GM21825 (cell line): ENCODE data around the gene CHRM4.

Source experiments
- ATAC-seq: cut with Tn5 transposase; IDR thresholded peaks from one replicate; pipeline ENCODE4 v1.9.1; 2021; ENCODE audit warnings: mild to moderate bottlenecking, moderate library complexity; ENCODE audit not compliant: unreplicated experiment

CHRM4 gene

GRCh38 chr11:46350695-46351094 is 40.9 kb downstream of the CHRM4 start:
- no peak for ATAC-seq

DNA sequence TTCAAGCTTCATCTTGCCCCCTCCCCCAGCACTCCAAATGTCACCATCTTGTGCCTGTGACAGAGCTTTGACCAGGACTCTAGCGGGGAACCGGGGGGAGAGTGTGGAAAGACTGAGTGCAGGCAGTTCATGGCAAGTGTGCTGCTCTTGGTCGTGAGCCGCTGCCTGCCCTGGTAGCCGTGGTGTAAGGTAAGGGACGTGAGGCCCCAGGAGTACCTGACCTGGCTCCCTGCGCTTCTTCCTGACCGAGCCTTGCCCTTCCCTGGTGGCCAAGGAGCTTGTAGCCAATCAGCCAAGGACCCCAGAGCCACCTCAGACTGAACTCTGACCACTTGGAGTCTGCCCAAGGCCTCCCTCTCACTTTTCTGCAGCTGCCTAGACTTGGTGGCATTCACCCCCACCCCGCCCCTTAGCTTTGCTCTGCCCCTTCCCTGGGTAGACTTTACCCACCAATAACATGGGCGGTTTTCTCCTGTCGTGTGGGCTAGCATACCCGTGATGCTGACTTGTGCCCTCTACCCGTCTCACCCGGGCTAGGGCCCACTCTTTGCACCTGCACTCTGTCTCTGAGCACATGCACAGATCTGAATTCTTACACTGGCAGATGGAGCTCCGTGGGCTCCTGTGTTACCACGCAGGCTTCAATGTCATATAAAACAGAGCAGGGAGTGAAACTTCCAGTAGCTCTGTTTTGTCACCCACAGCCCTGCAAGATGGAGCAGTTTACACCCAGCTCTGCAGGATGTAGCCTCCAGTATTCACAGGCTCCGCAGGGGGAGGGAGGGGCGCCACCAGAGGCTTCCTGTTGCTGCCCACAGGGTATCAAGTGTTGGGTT is 42.8 kb downstream of the CHRM4 start:
- no peak for ATAC-seq

GRCh38 chr11:46347637-46348311 is 43.8 kb downstream of the CHRM4 start:
- ATAC-seq, result no peak

GRCh38 chr11:46346886-46347636 is 44.5 kb downstream of the CHRM4 start, which contains the start of gene DGKZ:
DGKZ (plus strand) TSS chr11:46347463; CDS start chr11:46347660, 197 bp downstream.
- ATAC-seq, result peak; percentile 66

DNA sequence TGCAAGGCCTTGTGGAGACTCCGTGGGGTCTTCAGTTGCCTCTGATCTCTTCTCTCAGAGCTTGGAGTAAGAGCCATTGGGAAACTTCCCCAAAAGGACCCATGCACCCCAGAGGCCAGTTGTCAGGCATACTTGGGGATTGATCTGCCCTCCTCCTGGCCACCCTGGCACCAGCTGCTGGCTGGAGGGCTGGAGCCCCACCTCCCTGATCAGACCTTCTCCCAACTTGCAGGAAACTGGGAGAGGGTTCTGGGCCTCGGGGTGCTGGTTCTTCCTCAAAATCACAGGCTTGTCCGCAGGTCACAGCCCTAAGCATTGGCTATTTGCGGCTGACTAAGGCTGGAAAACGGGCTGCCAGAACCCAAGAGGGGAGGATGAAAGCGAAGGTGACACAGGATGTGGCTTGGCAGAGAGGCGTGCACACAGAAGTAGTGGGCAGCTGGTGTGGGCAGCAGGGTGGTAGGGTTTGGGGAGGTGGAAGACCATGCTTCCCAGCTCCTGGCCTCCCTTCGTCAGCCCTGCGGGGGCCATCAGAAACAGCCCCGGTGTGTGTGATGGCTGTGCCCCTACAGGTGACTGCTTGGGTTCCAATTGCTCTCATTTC is 45.6 kb downstream of the CHRM4 start:
- ATAC-seq, result no peak

- ATAC-seq, result no peak
These were observed 46.4 kb downstream of the CHRM4 start for GRCh38 chr11:46345131-46345597.

DNA sequence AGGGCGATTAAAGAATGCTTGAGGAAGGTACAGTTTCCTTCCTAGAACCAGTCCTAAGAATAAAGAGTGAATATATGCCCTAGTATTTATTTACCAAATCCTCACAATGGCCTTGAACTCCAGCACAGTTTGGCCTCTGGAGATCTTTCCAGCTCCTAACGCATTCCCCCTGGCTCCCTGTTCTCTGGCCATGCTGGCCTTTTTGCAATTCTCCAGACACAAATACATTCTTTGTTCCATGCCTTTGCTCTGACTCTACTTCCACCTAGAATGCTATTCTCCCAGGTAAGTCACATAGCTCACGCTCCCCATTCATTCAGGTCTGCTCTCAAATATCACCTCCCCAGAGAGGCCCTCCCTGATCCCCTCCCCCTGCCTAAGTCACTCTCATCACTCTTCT is 48.1 kb downstream of the CHRM4 start:
- ATAC-seq, result no peak

DNA sequence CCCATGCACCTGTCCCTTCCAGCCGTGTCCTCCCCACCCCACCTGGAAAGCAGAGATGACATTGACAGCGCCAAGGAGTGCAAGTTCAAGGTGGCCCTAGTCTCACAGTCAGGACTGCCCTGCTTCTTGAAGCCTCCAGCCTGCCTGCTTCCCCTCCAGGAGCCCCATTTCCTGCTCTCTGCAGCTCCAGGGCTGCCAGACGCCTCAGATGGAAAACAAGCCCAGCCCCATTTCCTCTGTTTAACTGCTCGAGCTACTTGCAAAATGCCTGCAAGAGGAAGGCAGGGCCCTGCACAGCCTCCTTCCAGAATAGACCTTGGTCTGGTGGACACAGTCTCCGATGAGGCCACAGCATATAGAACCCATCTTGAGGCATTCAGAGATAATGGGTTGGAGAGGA is 49.3 kb downstream of the CHRM4 start:
- ATAC-seq, result no peak

DNA sequence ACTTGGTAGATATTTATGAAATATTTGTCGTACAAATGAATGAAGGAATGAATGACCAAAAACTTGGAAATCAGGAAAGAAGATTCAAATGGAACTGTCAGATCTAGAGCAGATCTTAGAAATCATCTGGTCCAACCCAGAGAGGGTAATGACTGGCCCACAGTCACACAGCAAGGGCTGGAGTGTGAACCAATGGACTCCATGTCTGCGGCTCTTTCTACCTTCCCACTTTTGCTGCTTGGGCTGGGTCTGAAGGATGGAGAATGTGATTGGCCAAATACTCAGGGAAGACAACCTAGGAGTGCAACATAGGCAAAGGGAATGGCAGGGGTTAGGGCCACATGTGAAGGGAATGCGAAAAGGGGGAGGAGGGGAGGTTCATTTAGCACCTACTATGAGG is 50.1 kb downstream of the CHRM4 start:
- ATAC-seq, result no peak

DNA sequence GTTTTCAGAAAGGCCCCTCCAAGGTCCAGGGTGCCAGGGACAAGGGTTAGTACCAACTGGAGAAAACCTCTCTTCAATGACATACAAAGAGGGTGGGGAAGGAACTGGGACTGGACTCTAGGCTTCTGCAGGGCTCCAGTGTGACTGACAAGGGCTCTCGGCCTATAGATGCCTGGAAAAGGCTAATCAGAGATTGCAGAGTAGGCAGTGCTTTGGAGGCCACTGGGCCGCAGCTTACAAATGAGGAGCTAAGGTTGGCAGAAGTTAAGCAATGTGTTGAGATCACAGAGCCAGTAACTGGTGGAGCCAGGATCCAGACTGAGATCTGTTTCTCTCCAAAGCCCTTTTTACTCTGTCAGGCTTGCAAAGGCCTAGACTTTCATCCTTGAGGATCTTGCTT is 51.8 kb downstream of the CHRM4 start:
- ATAC-seq, result no peak

DNA sequence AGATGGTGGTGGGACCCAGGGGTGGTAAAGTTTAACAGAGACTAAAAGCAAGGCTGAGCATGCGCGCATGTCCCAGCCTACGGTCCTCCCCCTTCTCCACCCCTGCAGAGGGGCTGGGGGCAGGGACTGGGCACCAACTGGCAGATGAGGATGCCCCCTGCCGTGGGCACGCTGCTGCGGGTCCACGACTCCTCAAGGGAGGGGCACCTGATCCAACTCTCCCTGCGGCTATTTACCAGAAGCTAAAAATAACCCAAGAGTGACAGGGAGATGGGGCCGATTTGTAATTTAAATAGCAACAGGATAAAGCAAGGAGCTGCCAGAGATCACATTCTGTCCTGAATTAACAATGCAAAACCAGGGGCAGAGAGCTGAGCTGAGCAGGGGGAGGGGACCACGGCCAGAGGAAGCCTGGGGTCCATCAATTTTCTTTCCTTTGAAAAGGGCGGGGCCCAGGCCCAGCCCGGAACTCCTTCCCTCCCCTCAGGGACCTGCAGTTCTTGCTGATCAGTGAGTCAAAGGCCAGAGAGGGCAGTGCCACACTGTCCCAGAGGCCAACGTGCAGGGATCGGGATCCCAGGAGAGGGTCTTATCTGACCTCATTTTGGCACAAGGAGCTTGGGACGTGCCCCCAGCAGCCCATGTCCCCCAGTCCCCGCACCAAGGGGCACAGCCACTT is 52.4 kb downstream of the CHRM4 start:
- no peak for ATAC-seq

DNA sequence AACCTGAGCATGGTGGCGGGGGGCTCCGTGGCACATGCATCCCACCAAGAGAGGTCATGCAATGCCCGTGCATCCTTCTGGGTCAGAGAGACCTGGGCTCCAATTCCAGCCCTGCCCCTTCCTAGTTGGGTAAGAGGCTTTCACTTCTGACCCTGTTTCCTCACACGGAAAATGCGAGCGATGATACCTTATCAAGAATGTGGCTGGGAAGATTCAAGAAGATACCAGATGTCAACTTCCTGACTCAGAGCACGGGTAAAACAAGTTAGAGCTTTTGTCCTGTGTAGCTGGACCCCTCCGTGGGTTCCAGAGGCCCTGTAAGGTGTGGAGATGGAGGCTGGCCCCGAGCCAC is 53.0 kb downstream of the CHRM4 start:
- ATAC-seq, result no peak

DNA sequence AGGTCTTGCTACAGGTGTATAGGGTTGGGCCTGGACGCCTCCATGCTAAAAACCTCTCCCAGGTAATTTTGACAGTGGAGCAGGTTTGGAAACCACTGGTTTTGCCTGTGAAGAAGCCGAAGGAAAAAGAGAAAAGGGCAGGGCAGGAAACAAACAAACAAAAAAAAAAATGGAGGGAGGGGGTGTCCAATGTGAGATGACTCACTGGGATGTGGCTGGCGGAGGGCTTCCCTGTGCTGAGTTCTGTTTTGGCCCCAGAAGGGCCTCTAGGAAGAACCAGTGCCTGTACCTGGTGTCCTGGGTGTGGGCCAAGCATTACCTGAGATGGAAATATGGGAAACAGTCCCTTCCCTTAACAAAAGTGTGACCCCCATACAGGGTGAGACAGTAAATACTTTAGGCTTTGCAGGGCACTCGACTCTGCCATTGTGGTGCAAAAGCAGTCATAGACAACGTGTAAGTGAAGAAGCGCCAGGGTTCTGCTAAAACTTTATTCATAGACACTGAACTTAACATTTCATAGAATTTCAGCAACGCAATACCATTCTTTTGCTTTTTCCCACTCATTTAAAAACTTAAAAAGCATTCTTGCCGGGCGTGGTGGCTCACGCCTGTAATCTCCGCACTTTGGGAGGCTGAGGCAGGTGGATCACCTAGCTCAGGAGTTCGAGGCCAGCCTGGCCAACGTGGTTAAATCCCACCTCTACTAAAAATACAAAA is 53.8 kb downstream of the CHRM4 start:
- no peak for ATAC-seq

GRCh38 chr11:46336563-46337180 is 54.9 kb downstream of the CHRM4 start:
- no peak for ATAC-seq

DNA sequence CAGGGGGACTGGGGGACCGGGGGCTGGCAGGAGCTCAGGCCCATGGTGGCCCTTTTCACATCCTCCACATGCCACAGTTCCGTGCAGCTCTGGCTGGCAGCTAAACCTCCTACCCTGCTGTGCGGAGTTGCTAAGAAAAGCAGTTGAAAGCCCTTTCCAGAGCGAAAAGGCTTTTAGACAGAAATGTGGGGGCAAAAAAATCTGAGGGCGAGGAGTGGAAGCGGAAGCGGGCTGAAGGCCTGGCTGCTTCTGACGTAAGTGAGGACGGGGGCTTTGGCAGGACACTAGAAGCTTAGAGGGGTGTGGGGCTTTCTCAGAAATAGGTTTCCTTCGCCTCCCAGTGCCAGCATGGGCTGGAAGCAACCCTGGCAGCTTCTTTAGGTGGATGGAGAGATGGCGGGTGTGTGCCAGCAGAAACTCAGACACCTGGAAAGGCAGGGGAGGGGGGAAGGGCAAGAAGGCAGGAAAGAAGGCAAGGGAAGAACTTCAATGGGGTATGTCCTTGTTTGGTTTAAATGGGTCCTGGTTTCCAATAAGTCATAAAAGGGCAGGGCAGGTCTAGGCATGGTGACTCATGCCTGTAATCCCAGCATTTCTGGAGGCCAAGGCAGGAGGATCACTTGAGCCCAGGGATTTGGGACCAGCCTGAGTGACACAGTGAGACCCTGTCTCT is 55.5 kb downstream of the CHRM4 start:
- no peak for ATAC-seq

- no peak for ATAC-seq
These were observed 56.3 kb downstream of the CHRM4 start for GRCh38 chr11:46335271-46335670.

GRCh38 chr11:46334211-46334610 is 57.4 kb downstream of the CHRM4 start:
- ATAC-seq, result no peak
